NCI-H1048 (cell line): Measurements from ENCODE around the gene RAD51B.
"Not testable (repeated sequence)": the region's sequence is repeated elsewhere in the genome, so short reads cannot be mapped to it uniquely, and the experiment has no call there.

ENCODE experiments used
- DNase-seq: peaks from one replicate; lab custom pipeline; 2025; lab: John Stamatoyannopoulos, UW

Gene RAD51B

DNA sequence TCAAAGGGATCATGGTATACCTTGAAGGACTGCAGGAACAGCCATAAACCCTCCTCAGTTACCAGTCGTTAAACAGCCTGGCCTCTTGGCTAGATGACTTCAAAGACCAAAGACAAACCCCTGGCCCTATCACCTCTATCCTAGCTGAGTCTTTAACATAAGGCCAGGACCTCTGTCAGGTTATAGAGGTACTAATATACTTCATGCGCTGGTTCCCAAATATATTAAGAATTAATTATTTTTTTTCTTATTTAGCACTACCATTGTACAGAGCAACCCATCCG lies 459.8 kb downstream of the RAD51B start:
- no peak for DNase-seq

DNA sequence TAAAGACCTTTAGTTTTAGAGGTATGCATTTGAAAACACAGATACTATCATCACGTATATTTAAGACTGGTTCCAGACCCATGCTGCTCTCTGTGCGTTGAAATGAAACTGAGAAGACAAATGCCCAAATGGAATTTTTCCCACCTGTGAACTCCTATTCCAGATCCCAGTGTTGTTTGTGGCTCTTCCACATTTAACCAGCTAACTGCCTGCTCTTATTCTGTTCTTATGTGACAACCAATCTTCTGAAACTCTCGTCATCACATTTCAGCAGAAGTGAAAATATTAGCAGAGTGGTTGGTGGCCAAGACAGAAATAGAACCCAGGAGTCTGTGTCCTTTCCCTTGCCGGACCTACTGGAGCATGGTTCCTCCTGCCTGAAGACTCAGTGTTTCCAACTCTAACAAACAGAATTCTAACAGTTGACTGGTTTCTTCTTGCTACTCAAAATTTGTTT lies 460.2 kb downstream of the RAD51B start:
- DNase-seq: no peak

DNA sequence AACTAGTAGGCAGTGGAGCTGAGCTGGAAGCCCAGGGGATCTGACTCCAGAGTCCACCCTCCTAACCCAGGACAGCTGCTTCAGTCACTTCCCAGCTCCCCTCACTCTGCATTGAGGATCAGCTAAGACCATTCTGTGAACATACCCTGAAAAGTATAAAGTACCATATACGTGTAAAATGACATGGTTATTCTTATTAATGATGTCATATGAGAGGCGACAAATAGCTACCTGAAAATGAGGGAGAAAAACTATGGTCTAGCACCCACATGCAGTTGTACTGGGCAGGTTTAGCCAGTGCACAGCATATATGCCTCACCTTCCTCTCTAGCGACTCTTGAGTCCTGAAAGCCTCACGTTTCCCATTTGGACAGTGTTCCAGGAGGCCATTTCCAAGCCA lies 461.9 kb downstream of the RAD51B start:
- DNase-seq: no peak

DNA sequence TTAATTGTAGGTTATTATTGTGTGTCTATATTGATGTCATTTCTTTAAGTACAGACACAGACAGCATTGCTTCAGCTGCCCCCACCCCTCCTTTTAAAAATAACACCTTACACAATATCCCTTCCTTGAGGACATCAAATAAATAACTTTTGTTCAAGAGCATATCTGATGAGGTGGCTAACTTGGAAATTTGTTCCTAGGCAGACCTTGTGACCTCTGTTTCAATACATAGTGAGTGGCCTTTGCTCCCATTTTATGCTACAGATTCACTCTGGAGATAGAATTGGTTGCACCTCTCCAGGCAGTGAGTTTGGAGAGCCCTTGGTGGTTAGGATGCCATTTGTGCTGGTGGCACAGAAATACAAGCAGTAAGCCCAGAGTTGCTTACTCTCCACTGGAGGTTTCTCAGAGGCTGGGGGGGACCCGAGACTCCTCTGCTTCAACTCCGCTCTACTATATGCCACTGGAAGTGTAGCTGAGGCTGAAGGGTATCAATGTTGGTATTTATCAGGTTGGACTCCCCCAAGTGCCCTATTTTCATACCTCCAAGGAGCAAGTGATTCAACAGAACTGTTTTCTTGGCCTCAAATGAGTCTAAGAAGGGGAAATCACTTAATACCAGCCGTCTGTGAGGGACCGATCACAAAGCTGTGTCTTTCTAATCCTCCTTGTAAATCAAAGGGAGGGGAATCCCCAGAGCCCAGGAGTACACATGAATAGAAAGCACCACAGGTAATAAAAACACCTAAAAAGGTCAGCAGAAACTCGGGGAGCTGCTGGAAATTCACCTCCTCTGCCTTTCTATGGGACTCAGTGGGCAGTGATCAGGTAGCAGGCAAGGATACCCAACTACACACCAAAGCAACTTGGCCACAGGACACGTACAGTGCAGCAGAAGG lies 463.1 kb downstream of the RAD51B start:
- DNase-seq: no peak

DNA sequence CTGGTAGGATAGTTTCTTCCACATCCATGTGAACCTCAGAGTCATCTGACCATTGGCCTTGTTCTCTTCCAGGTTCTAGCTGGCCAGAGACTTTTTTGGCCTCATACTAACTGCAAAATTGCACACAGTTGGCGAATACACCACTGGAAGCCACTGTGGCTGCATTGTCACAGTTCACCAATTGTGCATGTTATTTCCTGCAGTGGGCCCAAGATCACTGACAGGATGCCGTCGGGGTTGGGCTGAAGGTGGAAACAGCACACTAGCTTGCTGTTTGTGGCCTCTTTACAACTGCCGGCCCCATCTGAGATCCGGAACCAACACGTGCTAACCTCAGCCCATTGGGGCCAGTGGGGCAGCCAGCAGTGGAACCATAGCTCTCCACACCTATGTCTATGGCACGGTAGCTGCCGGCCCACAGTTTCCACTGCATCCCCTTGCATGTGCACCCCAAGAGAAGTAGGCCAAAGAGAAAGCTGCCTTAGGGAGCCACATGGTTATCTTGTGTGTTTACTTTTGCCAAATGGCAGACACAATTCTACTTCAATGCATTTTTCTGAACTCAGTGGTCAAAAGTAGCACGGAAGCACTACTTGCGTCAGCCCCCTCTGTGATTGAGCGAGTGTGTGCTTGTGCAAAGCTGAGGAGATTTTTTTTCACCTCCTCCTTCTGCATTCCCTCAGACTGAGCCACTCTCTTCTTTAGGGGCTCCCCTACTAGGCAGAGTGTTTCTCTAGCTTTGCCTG lies 464.0 kb downstream of the RAD51B start:
- DNase-seq: no peak

DNA sequence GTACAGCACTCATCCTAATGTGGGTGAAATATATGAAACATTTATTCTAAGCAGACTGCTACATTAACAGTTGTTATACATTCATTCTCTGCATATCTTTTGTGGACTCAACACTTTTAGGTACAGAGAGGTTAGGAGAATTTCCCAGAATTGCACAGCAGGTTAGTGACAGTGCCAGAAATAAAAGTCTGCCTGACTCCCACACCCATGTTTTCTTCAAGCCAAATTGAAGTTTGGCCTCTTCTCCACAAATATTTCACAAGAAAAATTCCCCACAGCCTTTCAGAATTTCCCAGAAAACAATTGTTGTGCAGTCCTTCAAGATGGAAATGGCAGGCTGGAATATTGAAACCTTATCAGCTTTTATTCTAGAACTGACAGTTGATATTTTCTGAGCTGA lies 464.8 kb downstream of the RAD51B start:
- no peak for DNase-seq

DNA sequence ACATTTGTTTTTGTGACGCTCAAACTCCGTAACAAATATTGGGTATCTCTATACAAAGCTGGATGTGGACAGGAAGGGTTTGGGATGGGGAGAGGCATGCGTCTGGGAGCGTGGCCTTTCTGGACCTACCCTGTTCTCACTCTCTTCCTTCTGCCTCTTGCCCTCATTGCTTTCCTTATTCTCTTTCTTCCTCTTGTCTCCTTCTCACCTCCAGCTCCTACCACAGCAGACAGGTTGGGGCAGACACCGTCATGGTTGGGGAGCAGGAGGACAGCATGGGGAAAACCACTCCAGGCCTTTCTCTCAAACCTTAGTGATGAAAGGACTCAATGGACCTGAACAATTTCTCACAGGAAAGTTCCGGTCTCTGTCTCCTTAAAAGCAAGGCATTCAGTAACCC lies 465.3 kb downstream of the RAD51B start:
- no peak for DNase-seq

DNA sequence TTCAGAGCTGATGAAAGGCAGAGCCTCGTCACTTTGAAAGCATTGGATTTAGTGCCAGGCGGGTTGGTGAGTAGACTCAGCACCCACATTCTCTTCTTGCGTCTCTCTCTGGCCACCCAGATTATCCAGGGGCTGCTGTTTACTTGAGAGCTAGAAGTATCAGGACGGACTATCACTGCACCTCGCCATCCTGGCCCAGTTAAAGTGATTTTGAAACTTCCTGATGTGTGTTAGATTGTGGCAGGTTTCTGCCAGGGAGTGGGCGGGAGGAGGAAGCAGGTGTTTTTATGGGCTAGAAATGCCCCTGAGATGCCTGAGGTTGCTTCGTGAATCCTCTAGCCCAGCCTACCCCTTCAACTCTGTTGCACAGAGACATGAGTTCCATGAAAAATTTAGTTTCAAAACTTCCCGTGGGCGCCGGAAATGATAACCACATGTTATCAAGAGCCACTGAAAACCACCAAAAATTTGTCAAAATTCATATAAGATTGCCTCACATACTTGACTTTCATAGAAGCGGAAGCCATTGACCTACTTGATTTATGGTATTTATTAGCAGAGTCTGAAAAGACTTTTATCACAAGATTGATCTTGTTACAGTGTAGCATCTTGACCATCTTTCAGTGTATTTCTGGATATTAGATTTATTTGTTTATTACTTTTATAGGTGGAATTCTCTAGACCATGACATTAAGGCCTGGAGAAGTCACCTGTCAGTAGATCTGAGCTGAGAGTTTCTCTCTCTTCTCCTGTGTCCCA lies 466.0 kb downstream of the RAD51B start:
- DNase-seq: no peak

DNA sequence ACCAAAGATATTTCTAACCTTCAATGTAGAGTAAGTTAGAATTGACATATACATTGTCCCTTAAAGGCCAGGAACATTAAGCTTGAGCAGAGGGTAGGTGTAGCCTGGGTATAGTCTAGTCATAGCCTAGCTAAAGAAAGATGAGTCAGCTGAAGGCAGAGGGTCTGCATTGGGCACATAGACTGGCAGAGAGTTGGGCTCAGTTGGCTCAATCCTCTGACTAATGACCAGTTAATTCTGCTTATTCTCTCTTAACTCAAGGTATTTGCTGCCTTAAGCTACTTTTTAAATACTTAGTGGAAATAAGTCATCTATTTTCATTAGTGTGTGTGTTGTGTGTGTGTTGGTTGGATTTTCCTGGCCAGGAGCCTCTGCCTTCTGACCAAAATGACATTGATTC lies 467.1 kb downstream of the RAD51B start:
- no peak for DNase-seq

DNA sequence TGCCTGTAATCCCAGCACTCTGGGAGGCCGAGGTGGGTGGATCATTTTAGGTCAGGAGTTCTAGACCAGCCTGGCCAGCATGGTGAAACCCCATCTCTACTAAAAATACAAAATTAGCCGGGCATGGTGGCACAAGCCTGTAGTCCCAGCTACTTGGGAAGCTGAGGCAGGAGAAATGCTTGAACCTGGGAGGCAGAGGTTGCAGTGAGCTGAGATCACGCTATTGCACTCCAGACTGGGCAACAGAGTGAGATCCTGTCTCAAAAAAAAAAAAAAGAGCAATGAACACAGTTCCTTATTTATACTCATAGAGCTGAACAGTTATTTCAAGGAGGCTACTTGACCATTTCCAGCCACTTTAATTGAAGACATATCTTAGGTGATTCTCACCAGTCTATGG lies 469.9 kb downstream of the RAD51B start:
- DNase-seq: not testable (repeated sequence)

DNA sequence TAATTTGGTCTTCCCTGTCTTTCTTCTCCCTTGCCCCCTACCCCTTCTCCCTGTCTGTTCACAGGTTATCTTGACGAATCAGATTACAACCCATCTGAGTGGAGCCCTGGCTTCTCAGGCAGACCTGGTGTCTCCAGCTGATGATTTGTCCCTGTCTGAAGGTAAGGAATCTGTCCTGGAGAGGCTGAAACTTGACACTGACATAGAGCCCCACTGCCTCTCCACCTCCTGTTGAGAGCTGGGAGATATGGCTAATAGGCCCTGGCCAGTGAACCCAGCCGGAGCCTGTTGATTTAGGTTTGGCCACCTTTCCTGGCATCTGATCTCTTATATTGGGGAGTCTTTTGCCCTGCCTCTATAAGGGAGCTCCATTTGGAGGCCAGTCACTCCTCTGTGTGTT lies 472.2 kb downstream of the RAD51B start:
- no peak for DNase-seq

DNA sequence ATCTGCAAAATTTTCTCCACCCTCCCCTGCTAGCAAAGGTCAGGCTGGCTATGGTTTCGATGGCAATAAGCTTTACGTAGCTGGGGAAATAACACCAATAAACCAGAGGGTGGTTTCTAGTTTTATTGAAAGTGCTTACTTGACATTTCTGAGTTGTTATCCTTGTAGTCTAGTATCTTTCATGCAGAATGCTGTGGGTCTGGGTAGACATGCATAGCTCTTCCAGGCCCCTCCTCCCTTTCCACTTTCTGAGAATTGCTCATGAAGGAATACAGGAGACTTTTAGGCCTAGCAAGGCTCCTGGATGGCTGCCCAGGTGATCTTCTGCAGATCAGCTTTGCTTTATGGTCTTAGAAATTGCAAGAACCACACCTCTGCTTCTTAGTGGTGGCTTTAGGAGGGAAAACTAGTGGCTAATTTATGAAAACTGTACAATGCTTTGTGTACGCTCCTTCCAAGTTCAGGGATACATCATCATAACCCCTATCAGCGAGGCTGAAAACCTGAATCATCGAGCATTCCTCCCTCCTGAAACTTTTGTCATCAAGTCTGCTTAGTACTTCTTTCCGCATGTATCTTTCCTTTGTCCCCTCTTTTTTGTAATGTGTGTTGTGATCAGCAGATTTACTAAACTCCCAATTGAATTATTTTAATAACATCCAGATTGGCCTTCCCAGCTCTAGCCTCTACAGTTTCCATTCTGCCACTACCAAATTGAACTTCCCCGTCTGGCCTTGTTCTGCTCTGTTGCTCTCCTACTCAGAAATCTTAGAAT lies 473.0 kb downstream of the RAD51B start:
- no peak for DNase-seq

DNA sequence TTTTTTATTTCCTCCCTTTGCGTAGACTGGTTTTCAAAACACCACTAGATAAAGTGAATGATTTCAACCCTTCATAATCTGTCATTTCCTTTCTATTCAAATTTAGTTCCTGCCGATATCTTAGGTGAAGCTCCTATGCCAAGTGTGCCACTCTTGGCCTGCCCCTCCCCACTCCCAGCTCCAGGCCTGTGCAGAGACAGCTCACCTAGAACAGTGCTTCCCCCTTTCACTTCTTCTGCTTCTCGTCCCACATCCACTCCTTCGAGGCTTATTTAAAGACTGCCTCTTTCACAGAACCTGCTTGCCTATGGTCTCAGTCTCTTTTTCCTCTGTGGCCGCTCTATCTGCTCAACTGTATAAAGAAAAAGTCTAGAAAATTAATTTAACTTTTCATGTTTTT lies 473.8 kb downstream of the RAD51B start:
- DNase-seq: no peak

DNA sequence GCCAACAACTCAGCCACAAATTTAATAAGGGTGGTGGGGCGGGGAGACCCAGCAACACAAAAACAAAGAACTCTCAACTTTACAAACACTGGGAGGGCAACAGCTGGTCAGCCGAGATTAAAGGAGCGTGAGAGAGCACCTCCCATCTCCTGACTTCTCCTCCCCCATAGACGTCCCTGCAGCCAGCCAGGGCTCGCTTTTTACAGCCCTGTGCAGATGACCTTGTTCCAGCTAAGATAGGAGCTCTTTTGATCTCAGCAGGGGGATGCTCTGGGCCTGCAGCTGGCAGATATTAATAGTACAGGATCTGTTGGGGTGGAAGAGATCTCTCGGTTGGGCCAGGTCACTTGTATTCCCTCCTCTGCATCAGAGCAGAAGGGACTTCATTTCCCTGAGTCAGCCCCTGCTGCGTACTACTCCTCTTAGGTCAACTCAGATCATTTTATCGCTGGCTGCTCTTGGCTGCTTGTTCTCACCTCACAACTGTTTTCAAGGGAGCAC lies 475.8 kb downstream of the RAD51B start:
- no peak for DNase-seq

DNA sequence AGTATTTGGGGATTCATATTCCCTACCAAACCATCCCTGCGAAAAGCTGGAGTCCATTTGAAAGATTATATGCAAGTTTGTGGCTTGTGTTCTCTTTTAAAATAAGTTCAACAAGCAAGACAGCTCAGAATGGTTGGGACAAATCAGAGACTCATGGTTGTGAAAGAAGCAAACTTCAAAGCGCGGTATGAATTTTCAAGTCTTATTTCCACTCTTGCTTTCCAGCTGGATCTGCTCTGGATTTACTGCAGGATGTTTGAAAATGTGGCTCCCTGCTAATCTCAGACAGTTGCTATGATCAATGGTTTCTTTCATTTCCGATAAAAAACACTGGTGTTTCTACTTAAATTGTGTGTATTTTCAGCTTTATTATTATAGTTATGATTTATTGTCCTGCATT lies 477.5 kb downstream of the RAD51B start:
- DNase-seq: no peak

DNA sequence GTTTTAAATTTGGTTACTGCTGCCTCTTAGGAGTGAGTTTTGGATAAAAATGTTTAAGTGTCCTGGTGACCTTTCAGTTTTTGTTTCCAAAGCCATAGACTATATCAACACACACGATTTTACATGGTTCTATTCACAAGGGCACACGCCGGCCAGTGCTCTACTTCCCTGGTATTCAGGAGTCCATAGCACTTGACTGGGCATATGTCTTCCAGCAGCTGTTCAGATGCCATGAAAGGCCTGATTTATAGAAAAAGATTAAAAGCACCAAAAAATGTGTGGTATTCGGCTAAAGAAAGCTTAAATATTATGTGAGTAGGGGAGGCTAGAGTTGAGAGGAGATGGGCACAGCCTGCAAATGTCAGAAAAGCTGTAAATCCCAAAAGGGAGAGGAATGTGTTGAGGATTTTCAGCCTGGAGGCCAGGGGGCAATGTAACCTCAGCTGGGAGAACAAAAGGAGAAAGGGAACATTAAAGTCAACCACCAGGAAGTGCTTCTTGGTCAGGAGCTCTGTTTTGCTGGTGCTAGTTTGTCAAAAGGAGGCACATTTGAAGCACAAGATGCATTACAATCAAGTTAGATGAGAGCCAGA lies 478.4 kb downstream of the RAD51B start:
- no peak for DNase-seq

DNA sequence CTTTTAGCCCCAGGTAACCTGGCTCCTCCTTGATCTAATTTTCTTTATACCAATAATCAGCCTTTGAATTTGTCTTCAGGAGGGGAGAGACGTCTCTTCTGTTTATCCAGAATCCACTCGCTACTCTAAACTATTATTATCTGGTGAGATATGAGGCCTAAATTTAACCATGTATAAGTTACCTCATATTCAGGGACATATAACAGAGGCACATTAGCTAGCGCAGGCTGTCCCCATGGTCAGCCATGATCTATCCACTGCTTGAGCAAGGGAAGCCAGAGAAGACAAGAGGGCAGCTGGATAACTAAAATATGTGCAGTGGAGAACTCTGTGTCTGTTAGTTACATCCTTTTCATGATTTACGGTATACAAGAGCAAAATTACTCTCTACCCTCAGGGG lies 481.0 kb downstream of the RAD51B start:
- no peak for DNase-seq

DNA sequence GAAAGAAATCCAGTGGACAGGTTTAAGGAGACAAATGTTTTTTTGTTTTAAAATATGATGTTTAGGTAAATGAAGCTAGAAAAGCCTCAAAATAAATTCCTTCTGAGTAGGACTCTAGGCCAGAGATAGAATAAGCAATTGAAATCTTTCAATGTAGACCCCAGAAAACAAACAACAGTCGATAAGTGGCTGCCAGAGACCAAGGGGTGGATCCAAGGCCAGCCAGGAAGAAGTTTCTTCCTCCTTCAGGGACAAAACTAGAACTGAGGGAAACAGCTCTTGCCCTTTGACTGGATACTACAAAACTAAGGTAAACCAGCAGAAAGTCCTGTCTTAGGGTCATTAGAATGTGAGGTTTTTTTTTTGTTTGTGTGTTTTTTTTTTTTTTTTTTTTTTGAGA lies 481.6 kb downstream of the RAD51B start:
- no peak for DNase-seq

DNA sequence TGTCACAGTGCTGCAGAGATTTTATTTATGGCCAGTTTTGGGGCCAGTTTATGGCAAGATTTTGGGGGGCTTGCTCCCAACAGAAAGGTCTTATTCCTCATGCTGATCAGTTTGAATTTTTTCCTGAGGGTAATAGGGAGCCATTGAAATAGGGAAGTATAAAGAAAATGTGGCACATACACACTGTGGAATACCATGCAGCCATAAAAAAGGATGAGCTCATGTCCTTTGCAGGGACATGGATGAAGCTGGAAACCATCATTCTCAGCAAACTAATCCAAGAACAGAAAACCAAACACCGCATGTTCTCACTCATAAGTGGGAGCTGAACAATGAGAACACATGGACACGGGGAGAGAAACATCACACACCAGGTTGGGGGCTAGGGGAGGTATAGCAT lies 483.4 kb downstream of the RAD51B start:
- not testable (repeated sequence) for DNase-seq

DNA sequence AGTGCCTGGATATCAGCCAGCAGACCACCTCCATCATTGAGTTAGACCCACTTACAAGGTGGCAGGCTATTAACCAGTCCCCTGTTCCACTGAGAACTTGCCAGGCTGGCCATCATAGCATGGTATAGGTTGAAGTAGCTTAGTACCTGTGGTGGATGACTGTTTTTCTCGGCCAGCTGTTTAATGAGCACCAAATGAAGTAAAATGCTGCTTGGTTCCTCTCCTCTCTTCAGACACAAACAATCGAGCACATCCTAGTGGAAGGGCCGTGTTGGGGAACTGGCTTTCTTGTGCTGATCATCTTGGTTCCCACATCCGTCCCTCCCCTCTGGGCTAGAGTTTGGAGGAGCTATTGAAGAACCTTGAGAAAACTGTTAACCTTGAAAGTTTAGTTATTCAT lies 486.2 kb downstream of the RAD51B start:
- DNase-seq: no peak

DNA sequence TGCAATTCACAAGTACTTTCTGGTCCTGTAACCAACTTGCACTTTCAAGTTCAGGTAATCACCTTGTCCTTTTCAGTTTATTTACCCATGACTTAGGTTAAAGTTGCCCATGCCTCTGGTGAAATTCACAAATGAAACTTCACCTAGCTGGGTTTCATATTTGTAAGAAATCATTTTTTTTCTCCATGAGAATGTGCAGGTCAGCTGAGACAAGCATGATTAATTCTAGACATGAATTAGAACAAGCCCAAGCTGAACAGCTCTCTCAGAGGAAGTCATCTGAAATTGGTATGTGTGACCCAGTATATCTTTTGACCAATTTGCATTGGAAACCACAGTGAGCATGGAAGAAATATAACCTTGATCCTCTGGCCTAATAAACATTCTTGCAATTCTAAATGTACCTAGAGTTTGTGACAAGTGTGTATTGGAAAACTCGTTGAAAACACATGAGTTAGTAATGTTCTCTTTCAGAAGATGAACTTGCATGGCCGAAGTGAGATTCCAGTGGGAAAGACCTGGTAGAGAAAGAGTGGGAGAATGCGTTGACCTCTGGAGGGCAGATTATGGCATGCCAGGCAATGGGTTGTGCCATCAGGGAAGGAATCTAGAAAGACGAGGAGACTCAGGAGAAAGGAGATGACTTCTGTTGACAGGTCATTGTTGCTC lies 486.8 kb downstream of the RAD51B start:
- no peak for DNase-seq
